ENCODE data around the gene OPCML.

GRCh38 chr11:133064152-133064877 lies 468.0 kb downstream of the OPCML start:
- TF ChIP-seq CTCF (conservative IDR thresholded peaks at IDR 0.05; ENCODE audit: low read depth in 2 of 2) (peak; percentile 67 to 81), POLR2AphosphoS5 (IDR thresholded peaks at IDR 0.05; ENCODE audit: low read depth) (peak; percentile 66), EZH2phosphoT487 (IDR thresholded peaks at IDR 0.05; ENCODE audit: unreplicated experiment) (no peak), JUNB (IDR thresholded peaks at IDR 0.05; ENCODE audit: unreplicated experiment) (no peak)

All from GM23338 (cell line).